ENCODE measurements around the gene HOXD9. TPM values are rescaled to one million over a fixed set of nuclear protein-coding genes. Genes with fewer than 3 reads are reported as not detected.
A peak's percentile ranks its signal among the peaks of the same experiment; 100 is the strongest.

Gene HOXD9
- total RNA-seq, 1 donor from 2014 or later = 5.7 TPM

- Histone ChIP-seq H3K4me3 (ENCODE audit: low read length in 3 of 3) (peak overlapping the region in 1 of 3 donors; percentile 48), H3K9ac (ENCODE audit: low read depth in 1 of 3, low read length in 3 of 3) (no peak overlapping the region), H3K27ac (ENCODE audit: low read depth, low read length) (no peak overlapping the region), H3K36me3 (ENCODE audit: control insufficient read depth in 3 of 3, insufficient read depth in 3 of 3, low read length in 3 of 3) (peaks cover 0 to 1% (median 0%) of the 10 kb centered on the region in 3 donors), H3K9me3 (ENCODE audit: control insufficient read depth in 3 of 3, low read length in 3 of 3) (no peaks in the 10 kb centered on the region), H3K4me1 (ENCODE audit: control insufficient read depth in 3 of 3, insufficient read depth in 3 of 3, low read length in 3 of 3) (peaks cover 7 to 15% (median 13%) of the 10 kb centered on the region in 3 donors), H3K27me3 (ENCODE audit: control insufficient read depth in 3 of 3, insufficient read depth in 3 of 3, low read length in 3 of 3) (peaks cover 13 to 64% (median 55%) of the 10 kb centered on the region in 3 donors)
These were observed 4.6 kb downstream of the HOXD9 start for GRCh38 chr2:176126929-176127773.

DNA sequence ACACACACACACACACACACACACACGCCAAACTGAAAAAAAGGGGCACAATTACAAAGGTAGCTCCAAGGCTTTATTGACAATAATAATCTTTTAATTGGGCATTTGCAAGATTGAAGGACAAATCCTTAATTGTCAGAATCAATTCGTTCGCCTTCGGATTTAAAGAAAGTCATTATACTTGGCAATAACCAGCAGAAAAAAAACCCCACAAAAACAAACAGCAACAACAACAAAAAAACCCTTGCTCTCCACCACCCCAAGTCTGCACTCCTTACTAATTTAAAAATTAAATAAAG is 5.2 kb downstream of the HOXD9 start:
- Histone ChIP-seq H3K27me3 (ENCODE audit: control insufficient read depth in 3 of 3, insufficient read depth in 3 of 3, low read length in 3 of 3) (peaks cover 9 to 62% (median 53%) of the 10 kb centered on the region in 3 donors), H3K36me3 (ENCODE audit: control insufficient read depth in 3 of 3, insufficient read depth in 3 of 3, low read length in 3 of 3) (peaks cover 0 to 2% (median 0%) of the 10 kb centered on the region in 3 donors), H3K27ac (ENCODE audit: low read depth, low read length) (no peak overlapping the region), H3K4me1 (ENCODE audit: control insufficient read depth in 3 of 3, insufficient read depth in 3 of 3, low read length in 3 of 3) (peaks cover 7 to 12% (median 11%) of the 10 kb centered on the region in 3 donors), H3K9me3 (ENCODE audit: control insufficient read depth in 3 of 3, low read length in 3 of 3) (no peaks in the 10 kb centered on the region), H3K4me3 (ENCODE audit: low read length in 3 of 3) (no peak overlapping the region), H3K9ac (ENCODE audit: low read depth in 1 of 3, low read length in 3 of 3) (no peak overlapping the region)

DNA sequence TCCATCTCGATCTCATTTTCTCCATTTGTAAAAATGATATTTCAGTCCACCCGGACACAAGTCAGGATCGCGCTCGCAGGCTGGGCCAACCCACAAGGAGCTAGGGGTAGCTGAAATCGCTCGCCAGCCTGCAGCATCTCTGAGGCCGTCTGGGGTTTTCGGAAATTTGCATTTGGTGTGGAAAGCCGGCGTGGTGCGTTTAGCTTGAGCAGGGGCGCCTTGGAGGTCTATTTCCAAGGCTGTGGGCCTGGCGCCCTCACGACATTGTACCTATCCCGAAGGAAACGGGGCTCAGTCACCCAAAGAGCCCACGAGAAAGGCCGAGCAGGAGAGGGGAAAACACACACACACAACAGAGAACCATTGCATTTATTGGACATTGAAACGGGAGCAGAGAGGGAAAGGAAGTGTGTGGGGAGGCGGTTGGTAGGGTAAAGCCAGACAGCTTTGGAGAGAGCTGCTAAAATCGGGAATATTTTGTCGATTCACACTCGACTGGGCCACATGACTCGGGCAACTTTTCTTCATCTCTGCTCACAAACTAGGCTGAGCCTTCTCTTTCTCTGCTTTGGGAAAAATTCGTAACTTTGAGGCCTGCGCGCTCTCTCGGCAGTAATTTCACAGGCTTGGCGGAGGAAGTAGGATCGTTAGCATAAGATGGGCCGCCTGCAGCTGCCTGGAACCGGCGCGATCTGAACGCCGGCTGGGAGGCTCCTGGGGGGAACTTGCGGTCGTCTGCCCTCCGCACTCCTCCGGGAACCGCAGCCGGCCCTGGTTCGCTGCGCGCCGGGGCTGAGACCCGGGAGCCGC is 5.9 kb downstream of the HOXD9 start:
- Histone ChIP-seq H3K9me3 (ENCODE audit: control insufficient read depth in 3 of 3, low read length in 3 of 3) (no peaks in the 10 kb centered on the region), H3K36me3 (ENCODE audit: control insufficient read depth in 3 of 3, insufficient read depth in 3 of 3, low read length in 3 of 3) (peaks cover 0 to 2% (median 0%) of the 10 kb centered on the region in 3 donors), H3K4me1 (ENCODE audit: control insufficient read depth in 3 of 3, insufficient read depth in 3 of 3, low read length in 3 of 3) (peaks cover 7 to 10% (median 8%) of the 10 kb centered on the region in 3 donors), H3K27ac (ENCODE audit: low read depth, low read length) (peak overlapping the region; percentile 78), H3K27me3 (ENCODE audit: control insufficient read depth in 3 of 3, insufficient read depth in 3 of 3, low read length in 3 of 3) (peaks cover 9 to 62% (median 48%) of the 10 kb centered on the region in 3 donors), H3K4me3 (ENCODE audit: low read length in 3 of 3) (peak overlapping the region; percentile 68 to 75 (median 69)), H3K9ac (ENCODE audit: low read depth in 1 of 3, low read length in 3 of 3) (peak overlapping the region in 2 of 3 donors; percentile 57 to 69)

- H3K9me3 ChIP-seq (ENCODE audit: control insufficient read depth in 3 of 3, low read length in 3 of 3) = no peaks in the 10 kb centered on the region
- H3K27ac ChIP-seq (ENCODE audit: low read depth, low read length) = peak within 1 kb of the TSS; percentile 78
- peak within 1 kb of the TSS; percentile 68 to 78 (median 75) for H3K4me3 ChIP-seq (ENCODE audit: low read length in 3 of 3)
- H3K9ac ChIP-seq (ENCODE audit: low read depth in 1 of 3, low read length in 3 of 3) = peak within 1 kb of the TSS; percentile 61 to 76 (median 69)
- peaks cover 3 to 12% (median 5%) of the 10 kb centered on the region in 3 donors for H3K4me1 ChIP-seq (ENCODE audit: control insufficient read depth in 3 of 3, insufficient read depth in 3 of 3, low read length in 3 of 3)
- H3K36me3 ChIP-seq (ENCODE audit: control insufficient read depth in 3 of 3, insufficient read depth in 3 of 3, low read length in 3 of 3) = peaks cover 0 to 2% (median 0%) of the 10 kb centered on the region in 3 donors
- H3K27me3 ChIP-seq (ENCODE audit: control insufficient read depth in 3 of 3, insufficient read depth in 3 of 3, low read length in 3 of 3) = peaks cover 11 to 61% (median 41%) of the 10 kb centered on the region in 3 donors
These were observed 6.7 kb downstream of the HOXD9 start, which contains the start of gene HOXD8 for GRCh38 chr2:176128982-176129796. HOXD8 (plus strand) TSS chr2:176129705; CDS start chr2:176130367, 662 bp downstream.

- Histone ChIP-seq H3K27me3 (ENCODE audit: control insufficient read depth in 3 of 3, insufficient read depth in 3 of 3, low read length in 3 of 3) (peaks cover 13 to 58% (median 36%) of the 10 kb centered on the region in 3 donors), H3K4me1 (ENCODE audit: control insufficient read depth in 3 of 3, insufficient read depth in 3 of 3, low read length in 3 of 3) (peaks cover 3 to 16% (median 5%) of the 10 kb centered on the region in 3 donors), H3K9ac (ENCODE audit: low read depth in 1 of 3, low read length in 3 of 3) (peak overlapping the region in 2 of 3 donors; percentile 25 to 76)
These were observed 7.3 kb downstream of the HOXD9 start for GRCh38 chr2:176129813-176130146.

DNA sequence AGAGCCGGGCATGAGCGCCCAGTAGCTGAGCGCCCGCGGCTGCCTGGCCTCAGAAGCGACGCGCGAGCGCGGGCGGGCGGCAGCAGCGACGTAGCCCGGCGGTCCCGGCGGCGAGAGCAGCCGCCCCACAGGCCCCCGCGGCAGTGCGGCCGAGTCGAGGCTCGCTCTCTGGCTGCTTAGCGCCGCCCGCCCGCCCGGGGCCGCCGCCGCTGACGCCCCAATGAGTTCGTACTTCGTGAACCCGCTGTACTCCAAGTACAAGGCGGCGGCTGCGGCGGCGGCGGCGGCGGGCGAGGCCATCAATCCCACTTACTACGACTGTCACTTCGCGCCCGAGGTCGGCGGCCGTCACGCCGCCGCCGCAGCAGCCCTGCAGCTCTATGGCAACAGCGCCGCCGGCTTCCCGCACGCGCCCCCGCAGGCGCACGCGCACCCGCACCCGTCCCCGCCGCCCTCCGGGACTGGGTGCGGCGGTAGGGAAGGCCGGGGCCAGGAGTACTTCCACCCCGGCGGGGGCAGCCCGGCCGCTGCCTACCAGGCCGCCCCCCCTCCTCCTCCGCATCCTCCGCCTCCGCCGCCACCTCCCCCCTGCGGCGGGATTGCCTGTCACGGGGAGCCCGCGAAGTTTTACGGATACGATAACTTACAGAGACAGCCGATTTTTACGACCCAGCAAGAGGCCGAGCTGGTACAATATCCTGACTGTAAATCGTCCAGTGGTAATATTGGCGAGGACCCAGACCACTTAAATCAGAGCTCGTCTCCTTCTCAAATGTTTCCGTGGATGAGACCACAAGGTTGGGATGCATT is 7.8 kb downstream of the HOXD9 start:
- peaks cover 7 to 22% (median 10%) of the 10 kb centered on the region in 3 donors for H3K4me1 ChIP-seq (ENCODE audit: control insufficient read depth in 3 of 3, insufficient read depth in 3 of 3, low read length in 3 of 3)
- peaks cover 13 to 58% (median 33%) of the 10 kb centered on the region in 3 donors for H3K27me3 ChIP-seq (ENCODE audit: control insufficient read depth in 3 of 3, insufficient read depth in 3 of 3, low read length in 3 of 3)
- H3K27ac ChIP-seq (ENCODE audit: low read depth, low read length) = peak overlapping the region; percentile 78
- no peaks in the 10 kb centered on the region for H3K9me3 ChIP-seq (ENCODE audit: control insufficient read depth in 3 of 3, low read length in 3 of 3)
- peaks cover 0 to 2% (median 0%) of the 10 kb centered on the region in 3 donors for H3K36me3 ChIP-seq (ENCODE audit: control insufficient read depth in 3 of 3, insufficient read depth in 3 of 3, low read length in 3 of 3)
- peak overlapping the region; percentile 25 to 76 (median 63) for H3K9ac ChIP-seq (ENCODE audit: low read depth in 1 of 3, low read length in 3 of 3)
- peak overlapping the region; percentile 22 to 78 (median 69) for H3K4me3 ChIP-seq (ENCODE audit: low read length in 3 of 3)

More at GRCh38 chr2:176129813-176130146, 7.3 kb downstream of the HOXD9 start:
- H3K4me3 ChIP-seq (ENCODE audit: low read length in 3 of 3) = peak overlapping the region in 1 of 3 donors; percentile 69
- peaks cover 0 to 2% (median 0%) of the 10 kb centered on the region in 3 donors for H3K36me3 ChIP-seq (ENCODE audit: control insufficient read depth in 3 of 3, insufficient read depth in 3 of 3, low read length in 3 of 3)
- peak overlapping the region; percentile 78 for H3K27ac ChIP-seq (ENCODE audit: low read depth, low read length)
- H3K9me3 ChIP-seq (ENCODE audit: control insufficient read depth in 3 of 3, low read length in 3 of 3) = no peaks in the 10 kb centered on the region

DNA sequence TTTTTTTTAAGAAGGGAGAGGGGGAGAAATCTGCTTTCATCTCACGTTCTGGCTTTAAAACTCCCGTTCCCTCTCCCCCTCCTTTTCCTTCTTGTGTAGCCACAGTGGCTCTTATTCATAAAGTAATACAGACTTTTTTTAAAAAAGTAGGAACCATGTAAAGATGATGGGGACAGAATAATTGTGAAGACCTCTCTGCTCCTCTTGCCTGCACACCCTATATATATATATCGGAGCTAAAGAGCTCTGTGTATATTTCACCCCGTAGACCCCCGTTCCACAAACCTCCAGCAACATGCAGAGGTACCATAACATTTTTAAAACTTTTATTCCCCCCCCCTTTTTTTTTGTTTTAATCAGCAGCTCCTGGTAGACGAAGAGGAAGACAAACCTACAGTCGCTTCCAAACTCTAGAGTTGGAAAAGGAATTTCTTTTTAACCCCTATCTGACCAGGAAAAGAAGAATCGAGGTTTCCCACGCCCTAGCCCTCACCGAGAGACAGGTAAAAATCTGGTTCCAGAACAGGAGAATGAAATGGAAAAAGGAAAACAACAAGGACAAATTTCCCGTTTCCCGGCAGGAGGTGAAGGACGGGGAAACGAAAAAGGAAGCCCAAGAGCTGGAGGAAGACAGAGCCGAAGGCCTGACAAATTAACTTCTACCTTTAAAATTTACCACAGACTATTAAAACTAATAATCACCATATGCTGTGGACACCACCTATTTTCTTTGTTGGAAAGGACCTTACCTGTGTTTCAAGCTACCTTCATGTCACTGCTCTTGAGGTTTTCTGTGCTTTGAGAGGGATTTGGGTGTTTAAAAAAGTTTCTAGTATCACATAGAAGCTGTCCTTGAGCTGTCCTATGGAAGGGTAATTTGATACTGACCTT is 8.7 kb downstream of the HOXD9 start:
- H3K9me3 ChIP-seq (ENCODE audit: control insufficient read depth in 3 of 3, low read length in 3 of 3) = no peaks in the 10 kb centered on the region
- peak overlapping the region; percentile 78 for H3K27ac ChIP-seq (ENCODE audit: low read depth, low read length)
- H3K4me3 ChIP-seq (ENCODE audit: low read length in 3 of 3) = peak overlapping the region; percentile 22 to 78 (median 69)
- H3K9ac ChIP-seq (ENCODE audit: low read depth in 1 of 3, low read length in 3 of 3) = peak overlapping the region; percentile 51 to 76 (median 63)
- H3K27me3 ChIP-seq (ENCODE audit: control insufficient read depth in 3 of 3, insufficient read depth in 3 of 3, low read length in 3 of 3) = peaks cover 19 to 57% (median 30%) of the 10 kb centered on the region in 3 donors
- H3K36me3 ChIP-seq (ENCODE audit: control insufficient read depth in 3 of 3, insufficient read depth in 3 of 3, low read length in 3 of 3) = peaks cover 0 to 2% (median 0%) of the 10 kb centered on the region in 3 donors
- peaks cover 9 to 30% (median 10%) of the 10 kb centered on the region in 3 donors for H3K4me1 ChIP-seq (ENCODE audit: control insufficient read depth in 3 of 3, insufficient read depth in 3 of 3, low read length in 3 of 3)

DNA sequence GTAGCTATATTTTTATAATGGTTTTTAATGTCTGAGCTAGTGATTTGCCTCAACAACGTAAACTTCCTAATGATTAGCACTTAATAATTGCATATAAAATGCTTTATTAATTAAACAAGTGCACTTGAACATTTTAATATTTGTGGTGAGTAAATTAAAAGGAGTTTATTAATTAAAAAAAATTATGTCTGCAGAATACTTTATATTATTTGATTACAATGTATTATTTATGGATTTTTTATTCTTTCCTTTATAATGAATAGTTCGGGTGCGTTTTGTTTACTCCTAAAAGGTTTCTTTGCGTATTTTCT is 9.3 kb downstream of the HOXD9 start:
- Histone ChIP-seq H3K36me3 (ENCODE audit: control insufficient read depth in 3 of 3, insufficient read depth in 3 of 3, low read length in 3 of 3) (peaks cover 0 to 2% (median 0%) of the 10 kb centered on the region in 3 donors), H3K9ac (ENCODE audit: low read depth in 1 of 3, low read length in 3 of 3) (peak overlapping the region in 2 of 3 donors; percentile 60 to 76), H3K4me1 (ENCODE audit: control insufficient read depth in 3 of 3, insufficient read depth in 3 of 3, low read length in 3 of 3) (peaks cover 9 to 31% (median 10%) of the 10 kb centered on the region in 3 donors), H3K27me3 (ENCODE audit: control insufficient read depth in 3 of 3, insufficient read depth in 3 of 3, low read length in 3 of 3) (peaks cover 19 to 63% (median 31%) of the 10 kb centered on the region in 3 donors), H3K4me3 (ENCODE audit: low read length in 3 of 3) (peak overlapping the region in 2 of 3 donors; percentile 69 to 78), H3K9me3 (ENCODE audit: control insufficient read depth in 3 of 3, low read length in 3 of 3) (no peaks in the 10 kb centered on the region), H3K27ac (ENCODE audit: low read depth, low read length) (peak overlapping the region; percentile 78)

Data from skeletal muscle tissue (tissue), 4 donors.